ENCODE measurements around the gene MTX1.
A peak's percentile ranks its signal among the peaks of the same experiment; 100 is the strongest.

Gene MTX1

GRCh38 chr1:155174324-155175280 is 33.9 kb upstream of the MTX1 start:
- peak; percentile 73 for DNase-seq (ENCODE audit: low spot score)

GRCh38 chr1:155175281-155175926 is 33.1 kb upstream of the MTX1 start:
- peak; percentile 44 for DNase-seq (ENCODE audit: low spot score)

GRCh38 chr1:155175927-155176371 is 32.5 kb upstream of the MTX1 start:
- peak; percentile 49 for DNase-seq (ENCODE audit: low spot score)

GRCh38 chr1:155176544-155177071 is 31.9 kb upstream of the MTX1 start:
- DNase-seq (ENCODE audit: low spot score), result peak; percentile 80

- DNase-seq (ENCODE audit: low spot score), result peak; percentile 35
Observed at GRCh38 chr1:155177192-155177917, 31.1 kb upstream of the MTX1 start.

- peak; percentile 34 for DNase-seq (ENCODE audit: low spot score)
Observed at GRCh38 chr1:155177918-155178281, 30.6 kb upstream of the MTX1 start.

GRCh38 chr1:155178441-155179111 is 29.9 kb upstream of the MTX1 start:
- DNase-seq (ENCODE audit: low spot score), result peak; percentile 33

GRCh38 chr1:155179112-155180031 is 29.1 kb upstream of the MTX1 start:
- peak; percentile 35 for DNase-seq (ENCODE audit: low spot score)

GRCh38 chr1:155181371-155182051 is 27.0 kb upstream of the MTX1 start:
- no peak for DNase-seq (ENCODE audit: low spot score)

- no peak for DNase-seq (ENCODE audit: low spot score)
Observed at GRCh38 chr1:155182052-155182550, 26.4 kb upstream of the MTX1 start.

GRCh38 chr1:155183775-155184221 is 24.7 kb upstream of the MTX1 start:
- no peak for DNase-seq (ENCODE audit: low spot score)

GRCh38 chr1:155184351-155184811 is 24.1 kb upstream of the MTX1 start:
- no peak for DNase-seq (ENCODE audit: low spot score)

GRCh38 chr1:155184835-155185782 is 23.4 kb upstream of the MTX1 start:
- peak; percentile 42 for DNase-seq (ENCODE audit: low spot score)

- DNase-seq (ENCODE audit: low spot score), result no peak
Observed at GRCh38 chr1:155185783-155186066, 22.8 kb upstream of the MTX1 start.

GRCh38 chr1:155186067-155186793 is 22.3 kb upstream of the MTX1 start:
- DNase-seq (ENCODE audit: low spot score), result no peak

GRCh38 chr1:155186794-155187455 is 21.6 kb upstream of the MTX1 start:
- no peak for DNase-seq (ENCODE audit: low spot score)

- no peak for DNase-seq (ENCODE audit: low spot score)
Observed at GRCh38 chr1:155187456-155187891, 21.0 kb upstream of the MTX1 start.

Data from ecto neural progenitor cell (in vitro differentiated cells).